GM21786 (cell line): ENCODE data around the gene ACBD3.

Experiments
- ATAC-seq: cut with Tn5 transposase; IDR thresholded peaks from one replicate; pipeline ENCODE4 v1.9.1; 2021; ENCODE audit not compliant: unreplicated experiment

Gene ACBD3

GRCh38 chr1:226116673-226117072 lies 69.9 kb downstream of the ACBD3 start:
- no peak for ATAC-seq

GRCh38 chr1:226112626-226113025 lies 73.9 kb downstream of the ACBD3 start:
- ATAC-seq, result no peak

- ATAC-seq, result no peak
These were observed 74.7 kb downstream of the ACBD3 start for GRCh38 chr1:226111883-226112261.

GRCh38 chr1:226111098-226111882 lies 75.3 kb downstream of the ACBD3 start:
- no peak for ATAC-seq

GRCh38 chr1:226110249-226111097 lies 76.1 kb downstream of the ACBD3 start:
- ATAC-seq, result peak; percentile 62

GRCh38 chr1:226109829-226110248 lies 76.7 kb downstream of the ACBD3 start:
- peak; percentile 59 for ATAC-seq

GRCh38 chr1:226108935-226109828 lies 77.4 kb downstream of the ACBD3 start:
- peak; percentile 1 for ATAC-seq

GRCh38 chr1:226107471-226108460 lies 78.8 kb downstream of the ACBD3 start:
- peak; percentile 24 for ATAC-seq

GRCh38 chr1:226104671-226105121 lies 81.8 kb downstream of the ACBD3 start:
- no peak for ATAC-seq

GRCh38 chr1:226100436-226101391 lies 85.8 kb downstream of the ACBD3 start:
- no peak for ATAC-seq

- no peak for ATAC-seq
These were observed 87.4 kb downstream of the ACBD3 start for GRCh38 chr1:226098870-226099835.

- no peak for ATAC-seq
These were observed 88.5 kb downstream of the ACBD3 start for GRCh38 chr1:226097866-226098625.

GRCh38 chr1:226095286-226095685 lies 91.3 kb downstream of the ACBD3 start:
- no peak for ATAC-seq
